CD8-positive, alpha-beta memory T cell (primary cell): Measurements from ENCODE around the gene KNSTRN. TPM values are rescaled to one million over a fixed set of nuclear protein-coding genes. Genes with fewer than 3 reads are reported as not detected.
A peak's percentile ranks its signal among the peaks of the same experiment; 100 is the strongest.

Source experiments
- CTCF ChIA-PET: fragments of 350-600 bp; sonication (Branson Sonifier 250); formaldehyde crosslinking; loops from one replicate; lab custom pipeline; 2021; ENCODE audit warnings: antibody characterized with exemption; lab: Charles Lee
- POLR2A ChIA-PET: fragments of 350-600 bp; sonication (Branson Sonifier 250); formaldehyde crosslinking; loops from one replicate; lab custom pipeline; 2021; ENCODE audit warnings: antibody characterized with exemption; lab: Charles Lee
- DNase-seq, 5 donors: peaks; one replicate each; pipeline versions ENCODE4 v3.0.0 to v3.0.0-alpha.2; 2020 to 2022; ENCODE audit warnings: mixed read lengths in 1 of 5
- H3K27ac ChIP-seq: one replicate; pipeline ENCODE4 v1.7.0; 2013; ENCODE audit warnings: low read depth, mild to moderate bottlenecking, low read length, moderate library complexity
- H3K27me3 ChIP-seq: 2 replicates; pipeline ENCODE4 v1.7.0; 2013; ENCODE audit warnings: low read length, mild to moderate bottlenecking; ENCODE audit not compliant: insufficient read depth, poor library complexity, severe bottlenecking
- H3K36me3 ChIP-seq: 2 replicates; pipeline ENCODE4 v1.7.0; 2013; ENCODE audit warnings: mild to moderate bottlenecking, low read length, moderate library complexity; ENCODE audit not compliant: insufficient read depth
- H3K4me1 ChIP-seq: 2 replicates; pipeline ENCODE4 v1.7.0; 2013; ENCODE audit warnings: mild to moderate bottlenecking, low read length, moderate library complexity; ENCODE audit not compliant: insufficient read depth
- H3K4me3 ChIP-seq: 2 replicates; pipeline ENCODE4 v1.7.0; 2013; ENCODE audit warnings: mild to moderate bottlenecking, low read length
- H3K9me3 ChIP-seq: 2 replicates; pipeline ENCODE4 v1.7.0; 2013; ENCODE audit warnings: mild to moderate bottlenecking, low read length
- H3K27ac Mint-ChIP-seq, 8 donors: one replicate each; pipeline ENCODE4 v1.8.0; 2020 to 2021; ENCODE audit warnings: mixed read lengths in 8 of 8, mild to moderate bottlenecking in 6 of 8, inconsistent platforms in 3 of 8, moderate library complexity in 3 of 8
- H3K27me3 Mint-ChIP-seq, 2 donors: one replicate each; pipeline ENCODE4 v1.8.0; 2020 to 2021; ENCODE audit warnings: mixed read lengths in 2 of 2, mild to moderate bottlenecking in 1 of 2, moderate library complexity in 1 of 2
- H3K36me3 Mint-ChIP-seq, 3 donors: one replicate each; pipeline ENCODE4 v1.8.0; 2020 to 2021; ENCODE audit warnings: mixed read lengths in 3 of 3, inconsistent platforms in 1 of 3, mild to moderate bottlenecking in 1 of 3
- H3K4me1 Mint-ChIP-seq, 3 donors: one replicate each; pipeline ENCODE4 v1.8.0; 2020 to 2021; ENCODE audit warnings: mixed read lengths in 3 of 3, inconsistent platforms in 1 of 3, mild to moderate bottlenecking in 1 of 3
- H3K4me3 Mint-ChIP-seq, 7 donors: one replicate each; pipeline ENCODE4 v1.8.0; 2020 to 2021; ENCODE audit warnings: mixed read lengths in 7 of 7, mild to moderate bottlenecking in 6 of 7, moderate library complexity in 4 of 7, inconsistent platforms in 2 of 7
- H3K9me3 Mint-ChIP-seq, 5 donors: one replicate each; pipeline ENCODE4 v1.8.0; 2020 to 2022; ENCODE audit warnings: mixed read lengths in 5 of 5, mild to moderate bottlenecking in 3 of 5, moderate library complexity in 2 of 5, inconsistent platforms in 1 of 5
- polyA plus RNA-seq: library from polyadenylated mRNA; unstranded; fragments of 300-500 nt; fragmentation: Illumina TruSeq; gene quantifications from one replicate; pipeline ENCODE4 v1.2.3, GENCODE V29; 2021
- total RNA-seq, 2 experiments: library from RNA; stranded (reverse); gene quantifications; one replicate each; pipeline ENCODE4 v1.2.3, GENCODE V29; 2021

Gene KNSTRN
- total and polyA plus RNA-seq, 3 experiments from 2014 or later: 3.6 to 49.9 (median 42.8) TPM

- Histone ChIP-seq H3K9me3 (no peaks in the 10 kb centered on the region), H3K27me3 (no peaks in the 10 kb centered on the region), H3K4me1 (no peaks in the 10 kb centered on the region), H3K27ac (no peak overlapping the region), H3K4me3 (no peak overlapping the region), H3K36me3 (no peaks in the 10 kb centered on the region)
- peak overlapping the region in 1 of 8 donors; percentile 22 for H3K27ac Mint-ChIP-seq
- H3K4me1 Mint-ChIP-seq: peaks cover 0 to under 1% (median 0%) of the 10 kb centered on the region in 3 donors
- no peaks in the 10 kb centered on the region for H3K9me3 Mint-ChIP-seq
- peaks cover 0 to 11% (median 7%) of the 10 kb centered on the region in 3 donors for H3K36me3 Mint-ChIP-seq
- ChIA-PET POLR2A (no interaction called here), CTCF (interaction anchor here (1.4 to 13.3 kb wide), 2 partner anchors 12 to 88 kb away, joined by 3 to 202 read pairs; partner anchors contain the start of genes BAHD1 and CCDC9B)
- no peak overlapping the region for H3K4me3 Mint-ChIP-seq
- no peaks in the 10 kb centered on the region for H3K27me3 Mint-ChIP-seq
- DNase-seq: no peak
Measured at GRCh38 chr15:40429068-40429710, 46.7 kb downstream of the KNSTRN start.

GRCh38 chr15:40430271-40430805 lies 47.8 kb downstream of the KNSTRN start:
- no peaks in the 10 kb centered on the region for H3K27me3 ChIP-seq
- H3K36me3 ChIP-seq: no peaks in the 10 kb centered on the region
- DNase-seq: no peak
- no peaks in the 10 kb centered on the region for H3K27me3 Mint-ChIP-seq
- H3K4me3 ChIP-seq: no peak overlapping the region
- POLR2A ChIA-PET: no interaction called here
- no peaks in the 10 kb centered on the region for H3K9me3 ChIP-seq
- CTCF ChIA-PET: interaction anchor here (0.9 to 1.3 kb wide), 3 partner anchors 8 to 86 kb away, joined by 3 to 5 read pairs (median 5); no protein-coding TSS in a partner anchor
- H3K9me3 Mint-ChIP-seq: no peaks in the 10 kb centered on the region
- peaks cover 0 to 9% (median 7%) of the 10 kb centered on the region in 3 donors for H3K36me3 Mint-ChIP-seq
- H3K27ac Mint-ChIP-seq: no peak overlapping the region
- H3K4me3 Mint-ChIP-seq: no peak overlapping the region
- H3K27ac ChIP-seq: no peak overlapping the region
- peaks cover 3 to 8% (median 7%) of the 10 kb centered on the region in 3 donors for H3K4me1 Mint-ChIP-seq
- no peaks in the 10 kb centered on the region for H3K4me1 ChIP-seq

- Mint-ChIP-seq H3K4me3 (peak overlapping the region; percentile 46 to 86 (median 71)), H3K9me3 (peaks cover 0 to 3% (median 0%) of the 10 kb centered on the region in 5 donors), H3K27ac (peak overlapping the region in 3 of 8 donors; percentile 44 to 83 (median 75)), H3K27me3 (peaks cover 10 to 15% of the 10 kb centered on the region in 2 donors), H3K4me1 (peaks cover 30 to 45% (median 34%) of the 10 kb centered on the region in 3 donors), H3K36me3 (peaks cover 0 to 4% (median 2%) of the 10 kb centered on the region in 3 donors)
- Histone ChIP-seq H3K9me3 (no peaks in the 10 kb centered on the region), H3K27me3 (peaks cover 6% of the 10 kb centered on the region), H3K27ac (no peak overlapping the region), H3K4me3 (no peak overlapping the region), H3K36me3 (no peaks in the 10 kb centered on the region), H3K4me1 (peaks cover 25% of the 10 kb centered on the region)
- POLR2A ChIA-PET: interaction anchor here (0.6 kb wide), 1 partner anchor 295 kb away, joined by 3 read pairs; no protein-coding TSS in a partner anchor
- CTCF ChIA-PET: interaction anchor here (0.6 to 1.5 kb wide), 4 partner anchors 67 to 224 kb away, joined by 3 read pairs; no protein-coding TSS in a partner anchor
- DNase-seq: no peak
Measured at GRCh38 chr15:40435023-40435709, 52.6 kb downstream of the KNSTRN start.

GRCh38 chr15:40435710-40436089 lies 53.2 kb downstream of the KNSTRN start:
- H3K36me3 ChIP-seq: no peaks in the 10 kb centered on the region
- no peaks in the 10 kb centered on the region for H3K9me3 ChIP-seq
- Mint-ChIP-seq H3K4me3 (peak overlapping the region; percentile 19 to 86 (median 71)), H3K4me1 (peaks cover 31 to 46% (median 36%) of the 10 kb centered on the region in 3 donors), H3K36me3 (peaks cover 0 to 3% (median 2%) of the 10 kb centered on the region in 3 donors), H3K27ac (peak overlapping the region in 5 of 8 donors; percentile 44 to 85 (median 77)), H3K27me3 (peaks cover 11 to 15% of the 10 kb centered on the region in 2 donors), H3K9me3 (peaks cover 0 to 3% (median 0%) of the 10 kb centered on the region in 5 donors)
- H3K27me3 ChIP-seq: peaks cover 6% of the 10 kb centered on the region
- DNase-seq: no peak
- CTCF ChIA-PET: interaction anchor here (1.0 to 1.5 kb wide), 3 partner anchors 67 to 98 kb away, joined by 3 read pairs; no protein-coding TSS in a partner anchor
- peak overlapping the region; percentile 45 for H3K4me3 ChIP-seq
- H3K4me1 ChIP-seq: peaks cover 28% of the 10 kb centered on the region
- no peak overlapping the region for H3K27ac ChIP-seq
- POLR2A ChIA-PET: no interaction called here

GRCh38 chr15:40436116-40436891 lies 53.8 kb downstream of the KNSTRN start:
- peak overlapping the region; percentile 58 to 81 (median 75) for H3K4me3 Mint-ChIP-seq
- H3K27ac Mint-ChIP-seq: peak overlapping the region in 1 of 8 donors; percentile 68
- ChIA-PET POLR2A (interaction anchor here (0.5 kb wide), 1 partner anchor 13 kb away, joined by 4 read pairs; no protein-coding TSS in a partner anchor), CTCF (interaction anchor here (1.0 to 1.5 kb wide), 3 partner anchors 68 to 99 kb away, joined by 3 read pairs; no protein-coding TSS in a partner anchor)
- no peaks in the 10 kb centered on the region for H3K9me3 ChIP-seq
- peaks cover 0 to 3% (median 2%) of the 10 kb centered on the region in 3 donors for H3K36me3 Mint-ChIP-seq
- H3K4me1 ChIP-seq: peaks cover 28% of the 10 kb centered on the region
- DNase-seq: no peak
- H3K4me1 Mint-ChIP-seq: peaks cover 31 to 46% (median 36%) of the 10 kb centered on the region in 3 donors
- no peaks in the 10 kb centered on the region for H3K36me3 ChIP-seq
- H3K4me3 ChIP-seq: peak overlapping the region; percentile 45
- peaks cover 11 to 15% of the 10 kb centered on the region in 2 donors for H3K27me3 Mint-ChIP-seq
- peaks cover 0 to 3% (median 0%) of the 10 kb centered on the region in 5 donors for H3K9me3 Mint-ChIP-seq
- H3K27me3 ChIP-seq: peaks cover 6% of the 10 kb centered on the region
- H3K27ac ChIP-seq: peak overlapping the region; percentile 52

GRCh38 chr15:40436892-40437751 lies 54.6 kb downstream of the KNSTRN start:
- peaks cover 0 to 4% (median 3%) of the 10 kb centered on the region in 3 donors for H3K36me3 Mint-ChIP-seq
- no peak for DNase-seq
- H3K4me1 Mint-ChIP-seq: peaks cover 31 to 46% (median 36%) of the 10 kb centered on the region in 3 donors
- ChIA-PET POLR2A (interaction anchor here (0.5 kb wide), 1 partner anchor 12 kb away, joined by 4 read pairs; no protein-coding TSS in a partner anchor), CTCF (interaction anchor here (1.0 kb wide), 1 partner anchor 69 kb away, joined by 3 read pairs; no protein-coding TSS in a partner anchor)
- H3K9me3 Mint-ChIP-seq: peaks cover 0 to 3% (median 0%) of the 10 kb centered on the region in 5 donors
- Histone ChIP-seq H3K9me3 (no peaks in the 10 kb centered on the region), H3K4me1 (peaks cover 28% of the 10 kb centered on the region), H3K27me3 (peaks cover 6% of the 10 kb centered on the region), H3K4me3 (peak overlapping the region; percentile 45), H3K27ac (peak overlapping the region; percentile 52), H3K36me3 (no peaks in the 10 kb centered on the region)
- H3K27me3 Mint-ChIP-seq: peaks cover 11 to 15% of the 10 kb centered on the region in 2 donors
- H3K27ac Mint-ChIP-seq: peak overlapping the region in 1 of 8 donors; percentile 35
- H3K4me3 Mint-ChIP-seq: peak overlapping the region; percentile 65 to 81 (median 77)
